H1 (cell line): ENCODE data around the gene ABCA2. TPM values are rescaled to one million over a fixed set of nuclear protein-coding genes. Genes with fewer than 3 reads are reported as not detected.

Experiments
- BRCA1 ChIP-seq: IDR thresholded peaks from 2 replicates; pipeline ENCODE4 v1.6.1; 2012; ENCODE audit warnings: low read depth, low read length, improper control_type of control experiment
- EZH2 ChIP-seq: fragments of 200-600 bp; sonication (generic); IDR thresholded peaks from 2 replicates; pipeline ENCODE4 v1.7.1; 2012; ENCODE audit warnings: low read depth, mild to moderate bottlenecking, moderate library complexity, low read length, inconsistent platforms; ENCODE audit not compliant: severe bottlenecking
- RBBP5 ChIP-seq: IDR thresholded peaks from 2 replicates; pipeline ENCODE4 v1.7.1; 2012; ENCODE audit warnings: low read depth, mild to moderate bottlenecking, inconsistent platforms, low read length, moderate library complexity, borderline replicate concordance
- polyA plus RNA-seq, 7 experiments: library from polyadenylated mRNA; depleted of rRNA in 3 of 7; stranded (reverse) in 5 of 7; unstranded in 2 of 7; fragments of >200 nt in 5 of 7; fragments of 200-250 nt in 2 of 7; gene quantifications; 1 replicate in 5 of 7; 2 replicates in 1 of 7; 4 replicates in 1 of 7; pipeline versions ENCODE4 v1.2.1 to v1.2.3, GENCODE V29; 2011 to 2013; ENCODE audit warnings: missing spikeins in 2 of 7, mixed read lengths in 2 of 7
- total RNA-seq: library from RNA; stranded (reverse); fragmentation: NEBNext Ultra II Directional; extraction: Animal tissue kit (Norgen Biotek cat#: 25700); gene quantifications from 2 replicates; pipeline ENCODE4 v1.2.1, GENCODE V29; 2021

Gene ABCA2
- total and polyA plus RNA-seq, 2 of the 8 experiments (the other 6 are each of a cell fraction or from before 2014, with no cell fraction given) = 12.5 to 14.3 TPM

- TF ChIP-seq EZH2 (no peak), RBBP5 (no peak), BRCA1 (no peak)
- TF ChIP-seq, all 59 proteins: peak for 0
Measured at GRCh38 chr9:137076636-137077009, 48.6 kb upstream of the ABCA2 start (continued).
